Measurements from ENCODE around the gene ADGRB3.

DNA sequence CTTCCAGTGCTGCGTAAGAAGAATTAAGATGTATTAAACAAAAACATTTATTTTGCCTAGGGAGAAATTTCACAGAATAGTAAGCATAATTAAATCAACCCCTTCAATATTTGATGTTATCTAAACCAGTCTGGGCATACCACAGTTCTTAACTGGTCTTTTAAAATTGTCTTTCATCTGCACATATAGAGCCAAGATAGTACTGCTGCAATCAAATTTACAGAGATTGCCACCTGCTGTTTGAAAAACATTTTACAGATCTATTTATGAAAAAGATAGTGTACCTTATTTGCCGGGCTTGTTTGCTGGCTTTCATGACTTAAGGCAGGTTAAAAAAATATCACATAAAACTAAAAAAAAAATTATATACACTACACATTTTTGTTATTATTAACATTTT is 323.2 kb downstream of the ADGRB3 start:
- TF ChIP-seq, protein P1, sequence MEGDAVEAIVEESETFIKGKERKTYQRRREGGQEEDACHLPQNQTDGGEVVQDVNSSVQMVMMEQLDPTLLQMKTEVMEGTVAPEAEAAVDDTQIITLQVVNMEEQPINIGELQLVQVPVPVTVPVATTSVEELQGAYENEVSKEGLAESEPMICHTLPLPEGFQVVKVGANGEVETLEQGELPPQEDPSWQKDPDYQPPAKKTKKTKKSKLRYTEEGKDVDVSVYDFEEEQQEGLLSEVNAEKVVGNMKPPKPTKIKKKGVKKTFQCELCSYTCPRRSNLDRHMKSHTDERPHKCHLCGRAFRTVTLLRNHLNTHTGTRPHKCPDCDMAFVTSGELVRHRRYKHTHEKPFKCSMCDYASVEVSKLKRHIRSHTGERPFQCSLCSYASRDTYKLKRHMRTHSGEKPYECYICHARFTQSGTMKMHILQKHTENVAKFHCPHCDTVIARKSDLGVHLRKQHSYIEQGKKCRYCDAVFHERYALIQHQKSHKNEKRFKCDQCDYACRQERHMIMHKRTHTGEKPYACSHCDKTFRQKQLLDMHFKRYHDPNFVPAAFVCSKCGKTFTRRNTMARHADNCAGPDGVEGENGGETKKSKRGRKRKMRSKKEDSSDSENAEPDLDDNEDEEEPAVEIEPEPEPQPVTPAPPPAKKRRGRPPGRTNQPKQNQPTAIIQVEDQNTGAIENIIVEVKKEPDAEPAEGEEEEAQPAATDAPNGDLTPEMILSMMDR (IDR thresholded peaks at IDR 0.05): no peak
- TF ChIP-seq POLR2A (IDR thresholded peaks at IDR 0.05) (no peak), EP300 (IDR thresholded peaks at IDR 0.05) (no peak), POLR2AphosphoS5 (IDR thresholded peaks at IDR 0.05) (no peak)

All from upper lobe of left lung (tissue), 4 donors.